ENCODE data around the gene SH3RF3.

SH3RF3 gene

DNA sequence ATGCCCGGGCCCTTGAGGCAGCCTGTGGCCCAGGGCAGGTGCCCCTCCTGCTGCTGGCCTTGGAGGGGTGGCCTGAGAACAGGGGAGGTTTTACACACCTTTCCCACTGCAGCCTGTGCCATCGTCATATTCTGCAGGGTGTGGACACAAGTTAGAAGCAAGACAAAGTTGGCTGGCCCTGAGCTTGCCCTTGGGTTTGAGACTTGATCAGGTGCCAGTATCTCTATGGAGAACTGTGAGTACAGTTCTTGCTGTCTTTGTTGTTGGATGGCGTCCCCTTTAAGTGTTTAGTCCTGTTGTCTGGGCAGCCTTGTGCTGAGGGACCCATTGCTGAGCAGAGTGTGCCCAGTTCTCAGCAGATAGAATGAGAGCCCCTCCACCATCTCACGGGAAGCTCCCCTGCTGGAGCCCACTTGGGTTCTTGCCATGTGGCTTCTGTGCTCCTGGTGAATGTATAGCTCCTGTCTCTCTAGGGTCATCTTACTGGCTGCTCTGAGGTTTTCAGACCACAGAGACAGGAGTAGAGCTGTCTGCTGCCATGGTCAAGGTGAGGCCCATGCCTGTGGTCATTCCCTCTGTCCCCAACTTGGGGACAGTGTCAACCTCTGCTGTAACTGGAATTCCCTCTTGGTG, 115.9 kb downstream of the SH3RF3 start:
- DNase-seq, result no peak

DNA sequence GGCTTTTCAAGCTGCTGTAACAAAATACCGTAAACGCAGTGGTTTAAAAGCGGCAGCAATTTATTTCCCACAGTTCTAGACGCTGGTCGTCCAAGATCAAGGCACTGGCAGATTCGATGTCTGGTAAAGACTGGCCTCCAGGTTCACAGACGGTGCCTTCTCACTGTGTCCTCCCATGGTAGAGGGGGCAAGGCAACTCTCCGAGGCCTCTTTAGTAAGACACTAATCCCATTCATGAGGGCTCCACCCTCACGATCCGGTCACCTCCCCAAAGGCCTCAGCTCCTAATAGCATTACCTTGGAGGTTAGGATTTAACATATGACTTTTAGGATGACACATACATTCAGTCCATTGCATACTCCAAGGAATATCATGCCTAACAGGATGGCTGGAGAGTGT, 117.2 kb downstream of the SH3RF3 start:
- DNase-seq, result no peak

DNA sequence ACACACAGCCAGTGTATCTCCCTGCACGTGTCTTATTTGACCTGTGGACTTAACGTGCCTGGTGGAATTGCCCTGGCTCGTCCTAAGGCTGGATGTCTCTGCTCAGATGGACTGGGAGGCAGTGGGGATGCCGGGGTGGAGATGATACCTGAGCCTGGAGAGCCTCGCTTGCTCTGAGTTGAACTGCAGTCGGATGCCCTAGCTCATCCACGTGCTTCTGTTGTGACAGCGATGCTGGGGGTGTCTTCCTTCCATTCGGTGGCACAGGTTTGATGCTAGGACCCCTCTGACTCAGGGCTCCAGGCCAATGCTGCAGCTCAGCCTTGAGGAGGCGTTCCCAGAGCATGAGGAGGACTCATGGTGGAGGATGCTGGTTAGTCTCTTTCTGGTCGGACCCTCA, 117.6 kb downstream of the SH3RF3 start:
- DNase-seq, result no peak

DNA sequence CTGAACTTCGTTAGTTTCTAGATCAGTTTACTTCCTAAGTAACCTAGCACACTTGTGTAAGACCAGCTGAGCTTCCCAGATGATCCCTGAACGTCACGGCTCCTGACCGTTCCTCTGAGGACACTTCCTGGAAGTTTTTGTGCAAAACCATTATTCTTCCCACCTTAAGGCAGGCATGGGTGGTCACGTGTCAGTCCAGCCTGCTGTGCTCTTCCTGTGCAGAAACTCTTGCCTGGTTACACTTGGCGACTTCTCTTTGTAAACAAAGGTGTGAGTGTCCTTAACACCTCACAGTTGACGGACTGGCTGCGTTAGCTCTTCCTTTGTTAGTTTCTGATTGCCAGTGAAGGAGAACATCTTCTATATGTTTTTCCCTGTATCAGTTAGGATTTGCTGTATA, 118.3 kb downstream of the SH3RF3 start:
- no peak for DNase-seq

DNA sequence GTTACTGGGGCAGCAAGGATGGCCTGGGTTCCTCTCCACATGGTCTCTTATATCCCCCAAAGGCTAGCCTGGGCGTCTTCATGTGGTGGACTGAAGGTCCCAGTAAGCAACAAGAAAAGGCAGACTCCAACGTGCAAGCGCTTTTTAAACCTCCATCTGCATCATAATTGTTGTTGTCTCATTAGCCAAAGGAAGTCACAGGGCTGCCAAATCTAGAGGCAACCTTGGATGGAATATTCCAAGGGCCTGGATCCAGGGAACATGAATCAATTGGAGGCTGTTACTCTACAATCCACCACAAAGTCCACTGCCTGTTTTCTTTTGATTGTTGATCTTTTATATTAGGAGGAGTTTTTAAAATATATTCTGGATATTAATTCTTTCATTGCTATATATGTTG, 118.8 kb downstream of the SH3RF3 start:
- DNase-seq, result no peak

DNA sequence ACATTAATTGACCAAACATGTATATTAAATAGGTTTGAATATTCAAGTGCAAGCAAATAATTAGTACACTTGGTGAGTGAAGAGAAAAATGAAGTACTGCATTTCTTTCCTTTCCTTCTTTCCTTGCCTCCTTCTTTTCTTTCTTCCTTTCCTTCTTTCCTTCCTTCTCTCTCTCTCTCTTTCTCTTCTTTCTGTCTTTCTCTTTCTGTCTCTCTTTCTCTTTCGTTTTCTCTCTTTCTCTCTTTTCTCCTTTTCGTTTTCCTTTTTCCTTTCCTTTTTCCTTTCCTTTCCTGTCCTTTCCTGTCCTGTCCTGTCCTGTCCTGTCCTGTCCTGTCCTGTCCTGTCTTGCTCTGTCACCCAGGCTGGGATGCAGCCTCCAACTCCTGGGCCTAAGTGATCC, 119.6 kb downstream of the SH3RF3 start:
- DNase-seq, result no peak

DNA sequence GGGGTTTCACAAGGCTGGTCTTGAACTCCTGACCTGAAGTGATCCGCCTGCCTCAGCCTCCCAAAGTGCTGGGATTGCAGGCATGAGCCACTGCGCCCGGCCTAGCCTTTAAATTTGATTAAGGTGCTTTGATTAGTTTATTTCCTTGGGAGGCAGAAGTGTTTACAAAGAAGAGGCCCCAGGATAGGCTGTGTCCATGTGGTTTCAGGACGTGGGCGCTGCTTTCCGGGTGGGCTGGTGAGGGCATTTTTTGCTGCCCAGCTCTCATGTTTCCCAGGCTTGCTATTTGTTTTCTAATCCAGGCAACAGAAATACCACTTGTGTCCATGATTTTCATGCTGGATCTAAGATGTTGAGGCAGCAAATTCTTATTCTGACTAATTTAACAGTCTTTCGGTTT, 124.2 kb downstream of the SH3RF3 start:
- no peak for DNase-seq

DNA sequence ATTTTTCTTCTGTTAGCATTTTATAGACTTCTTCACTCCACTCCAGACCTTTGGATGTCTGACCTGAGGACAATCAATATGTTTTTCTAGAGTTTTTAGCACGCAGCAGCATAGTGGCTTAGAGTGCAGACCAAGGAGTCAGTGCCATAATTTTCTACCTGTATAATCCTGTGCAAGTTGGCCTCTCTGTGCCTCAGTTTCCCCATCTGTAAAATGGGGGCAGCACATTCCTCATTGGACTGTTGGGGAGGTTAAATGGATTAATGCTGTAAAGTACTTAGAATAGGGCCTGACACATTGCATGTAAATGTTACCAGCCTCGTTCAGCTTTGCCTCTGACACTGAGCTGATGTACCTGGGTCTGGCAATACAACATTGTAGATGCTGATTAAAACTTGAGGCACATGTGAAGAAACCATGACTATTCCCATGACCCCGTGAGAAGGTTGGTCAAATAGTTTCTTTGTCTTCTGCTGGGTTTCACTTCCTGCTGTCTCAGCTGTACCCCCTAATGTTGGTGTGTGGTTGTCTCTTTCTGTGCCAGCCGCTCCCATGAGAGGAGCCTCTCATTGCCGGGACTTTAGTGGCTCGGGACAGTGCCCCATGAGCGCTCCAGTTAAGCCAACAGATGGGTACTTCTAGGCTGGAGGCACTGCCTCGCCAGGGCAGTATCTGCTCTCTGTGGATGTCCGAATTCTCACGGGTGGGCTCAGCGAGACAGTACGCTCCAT, 125.3 kb downstream of the SH3RF3 start:
- no peak for DNase-seq

DNA sequence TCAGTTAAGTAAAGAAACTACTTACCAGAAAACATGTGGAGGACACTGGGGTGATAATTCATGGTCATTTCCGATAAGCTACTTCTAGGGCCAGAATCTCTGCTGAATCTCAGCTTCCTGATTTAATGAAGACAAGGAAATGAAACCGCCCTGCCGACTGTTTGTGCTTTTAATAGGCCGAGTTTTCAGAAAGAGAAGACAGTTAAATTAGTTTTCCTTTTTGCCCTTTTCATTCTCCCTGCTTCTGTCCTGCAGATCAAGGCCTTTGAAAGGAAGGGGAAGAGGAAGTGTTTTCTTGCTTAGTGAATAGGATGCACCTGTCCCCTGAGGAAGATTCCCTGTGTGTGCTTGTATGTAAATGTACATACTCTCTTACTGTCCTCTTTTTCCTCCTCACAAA, 126.6 kb downstream of the SH3RF3 start:
- no peak for DNase-seq

DNA sequence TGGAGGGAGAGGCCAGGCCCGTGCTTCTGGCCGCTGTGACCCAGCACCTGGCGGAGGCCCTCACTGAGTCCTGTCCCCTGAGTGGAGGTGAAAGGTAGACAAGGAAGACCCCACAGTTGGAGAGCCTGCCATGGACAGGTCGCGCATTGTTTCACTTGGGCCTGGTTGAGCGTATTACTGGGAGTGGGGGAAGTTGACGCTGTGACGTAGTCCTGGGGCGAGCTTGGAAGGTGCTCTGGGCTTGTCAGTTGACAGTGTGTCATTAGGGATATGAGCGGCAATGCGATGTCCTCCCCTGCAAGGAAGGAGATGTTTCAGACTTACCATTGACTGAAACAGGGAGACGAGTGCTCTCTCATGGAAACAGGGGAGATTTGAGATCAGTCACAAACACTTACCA, 127.1 kb downstream of the SH3RF3 start:
- DNase-seq, result no peak

DNA sequence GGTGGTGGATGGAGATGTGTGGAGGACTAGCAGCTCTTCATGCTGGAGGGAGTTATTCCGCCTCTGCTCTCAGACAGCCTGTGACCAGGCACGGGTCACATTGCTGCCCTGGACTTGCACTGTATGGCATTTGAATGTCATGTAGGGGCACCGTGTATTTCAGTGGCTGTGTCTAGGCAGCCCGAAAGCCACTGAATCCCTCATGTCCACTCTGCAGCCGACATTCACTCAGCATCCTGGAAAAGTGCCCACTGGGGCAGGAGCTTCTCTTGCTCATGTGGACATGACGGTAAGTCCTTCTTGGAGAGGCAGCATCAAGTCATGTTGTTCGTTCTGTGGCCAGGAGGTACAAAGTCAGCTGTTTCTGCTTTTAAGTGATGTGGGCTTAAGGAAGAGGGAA, 127.9 kb downstream of the SH3RF3 start:
- DNase-seq, result no peak

DNA sequence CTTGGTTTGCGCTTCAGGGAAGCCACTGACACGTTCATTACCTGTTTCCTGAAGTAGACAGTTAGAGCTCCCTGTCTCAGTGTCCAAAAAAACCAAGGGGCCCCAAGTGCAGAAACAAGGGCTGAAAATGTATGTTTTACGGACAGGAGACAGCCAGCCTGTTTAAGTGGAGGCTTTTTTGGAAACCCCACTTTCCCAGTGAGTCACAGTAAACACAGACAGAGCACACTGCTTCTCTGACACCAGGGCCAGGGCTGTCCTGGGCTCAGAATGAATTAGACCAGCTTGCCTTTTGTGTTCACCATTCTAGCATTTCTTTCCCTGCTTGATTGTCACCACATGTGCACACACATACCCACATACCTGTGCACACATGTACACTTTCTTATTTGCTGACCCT, 128.6 kb downstream of the SH3RF3 start:
- DNase-seq, result no peak

DNA sequence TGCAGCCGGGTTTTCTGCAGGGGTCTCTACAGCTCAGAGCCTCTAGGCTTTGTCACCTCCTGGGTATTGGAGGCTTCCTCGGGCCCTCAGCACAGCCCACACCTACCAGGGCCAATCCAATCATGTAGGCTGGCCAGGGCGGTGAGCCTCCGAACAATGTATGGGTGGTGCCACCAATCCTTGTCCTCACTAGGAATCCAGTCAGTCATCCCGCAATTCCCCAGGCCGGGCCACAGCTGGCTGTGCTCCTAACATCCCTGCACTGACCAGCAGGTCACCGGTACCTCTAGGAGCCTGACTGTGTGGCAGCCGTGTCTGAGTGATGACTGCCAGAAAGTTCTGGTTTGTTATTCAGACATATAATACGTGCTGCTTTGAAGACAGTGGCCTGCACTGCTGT, 129.4 kb downstream of the SH3RF3 start:
- DNase-seq, result no peak

DNA sequence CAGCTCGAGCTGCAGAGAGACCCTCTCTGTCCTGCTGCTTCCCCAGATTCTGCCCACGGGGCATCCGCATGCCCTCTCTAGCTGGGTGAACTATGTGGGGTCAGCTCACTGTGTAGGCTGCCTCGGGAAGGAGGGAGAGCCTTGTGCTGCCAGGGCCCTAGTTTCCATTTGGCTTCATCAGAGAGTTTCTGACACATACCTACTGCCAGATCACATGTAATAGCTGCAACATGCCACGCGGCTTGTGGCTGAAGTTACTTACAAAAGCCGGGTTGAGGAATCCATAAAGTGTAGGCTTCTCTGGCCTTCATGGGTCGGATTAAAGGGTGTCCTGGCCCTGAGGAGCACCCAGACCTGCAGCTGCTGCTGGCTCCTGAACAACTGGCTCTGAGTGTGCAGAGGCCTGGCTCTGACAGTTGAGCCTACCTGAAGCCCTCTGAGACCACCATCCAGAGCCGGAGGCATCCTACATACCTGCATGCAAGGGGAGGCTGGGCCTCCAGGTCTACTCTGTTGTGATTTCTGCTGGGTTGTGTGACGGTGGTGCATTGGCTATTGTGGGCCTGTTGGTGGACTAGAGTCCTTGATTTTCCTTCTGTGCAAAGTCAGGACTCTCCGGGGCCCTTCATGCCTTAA, 130.0 kb downstream of the SH3RF3 start:
- no peak for DNase-seq

DNA sequence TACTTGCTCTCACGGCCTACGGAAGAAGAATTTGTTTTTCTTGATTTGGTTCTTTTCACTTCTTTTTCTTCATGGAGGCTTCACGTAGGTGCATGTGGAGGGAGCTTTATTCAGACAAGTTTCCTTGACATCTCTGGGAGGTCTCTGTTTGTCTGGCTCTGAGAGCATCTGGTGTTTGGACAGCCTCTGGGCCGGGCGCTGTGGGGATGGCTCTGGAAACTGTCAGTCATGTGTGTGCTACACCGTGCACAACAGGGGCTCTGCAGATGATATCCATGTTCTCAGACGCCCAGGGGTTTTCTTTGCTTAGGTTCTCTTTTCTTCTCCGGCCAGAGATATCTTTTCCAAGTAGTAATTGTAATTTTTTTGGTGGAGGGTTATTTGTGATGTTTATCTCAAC, 130.7 kb downstream of the SH3RF3 start:
- DNase-seq, result no peak

DNA sequence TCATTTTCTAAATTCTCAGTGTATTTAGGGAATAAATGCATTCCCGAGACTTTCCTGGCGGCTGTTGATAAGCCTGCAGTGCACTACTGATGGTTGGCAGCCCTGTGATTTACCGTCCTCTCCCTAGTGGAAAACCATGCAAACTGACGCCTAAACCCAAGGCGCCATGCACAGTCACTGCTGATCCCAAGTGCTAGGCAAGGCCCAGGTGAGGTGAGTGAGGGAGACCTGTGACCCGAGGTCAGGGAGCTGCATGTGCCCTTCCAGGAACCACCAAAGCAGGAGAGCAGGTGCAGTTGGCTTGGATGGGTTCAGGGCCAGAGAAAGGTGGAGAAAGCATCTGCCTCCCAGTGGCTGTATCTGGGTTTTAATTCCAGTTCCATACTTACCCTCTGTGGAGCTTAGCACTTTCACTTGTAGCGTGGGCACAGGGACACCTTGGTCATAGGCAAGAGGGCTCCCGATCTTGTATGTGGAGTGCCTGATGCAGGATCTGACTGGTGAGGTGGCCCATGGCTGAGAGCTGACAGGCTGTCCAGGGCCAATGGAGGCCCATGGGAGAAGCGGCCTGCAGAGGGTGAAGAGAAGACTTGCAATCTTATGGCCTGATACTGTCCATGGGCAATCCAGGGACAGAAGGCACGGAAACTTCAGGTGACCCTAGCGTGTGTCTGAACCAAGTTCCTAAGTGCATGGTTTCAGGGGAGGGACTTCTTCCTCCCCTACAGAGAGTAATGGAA, 131.3 kb downstream of the SH3RF3 start:
- no peak for DNase-seq

DNA sequence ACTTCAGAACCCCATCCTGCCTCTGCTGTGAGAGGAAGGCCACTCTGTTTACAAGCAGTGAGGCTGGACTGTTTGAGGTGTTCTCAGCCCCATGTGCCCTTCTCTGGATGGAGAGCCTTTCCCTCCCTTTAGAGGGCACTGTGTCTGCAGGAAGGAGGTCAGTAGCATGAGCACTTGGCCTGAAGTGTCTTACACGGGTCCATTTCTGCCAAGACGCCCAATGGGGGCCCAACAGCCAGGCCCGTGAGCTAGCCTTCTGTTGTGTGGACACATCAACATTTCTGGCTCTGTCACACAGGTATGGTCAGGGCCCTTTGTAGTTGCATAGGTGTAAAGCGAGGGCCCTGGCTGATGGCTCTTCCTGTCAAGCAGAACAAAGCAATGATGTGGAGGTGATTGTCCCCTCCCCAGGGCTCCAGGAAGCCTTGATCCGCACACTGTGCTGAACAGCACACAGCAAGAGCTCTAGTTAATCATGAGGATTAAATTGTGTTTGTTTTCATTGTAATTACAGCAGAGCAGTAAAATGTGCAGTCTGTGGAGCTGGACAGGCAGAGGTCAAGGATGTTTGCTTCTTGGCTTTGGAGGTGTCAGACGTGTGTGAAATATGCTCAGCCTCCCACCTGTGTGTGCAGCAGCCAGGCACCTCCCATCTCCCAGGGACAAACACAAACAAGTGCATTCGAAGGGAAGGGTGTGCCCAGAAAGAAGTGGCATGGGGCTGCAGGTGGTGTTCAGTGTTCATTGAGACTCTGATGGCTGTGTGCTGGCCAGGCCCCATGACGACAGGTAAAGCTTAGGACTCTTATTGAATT, 132.1 kb downstream of the SH3RF3 start:
- DNase-seq, result peak in 1 of 2 experiments; percentile 37

DNA sequence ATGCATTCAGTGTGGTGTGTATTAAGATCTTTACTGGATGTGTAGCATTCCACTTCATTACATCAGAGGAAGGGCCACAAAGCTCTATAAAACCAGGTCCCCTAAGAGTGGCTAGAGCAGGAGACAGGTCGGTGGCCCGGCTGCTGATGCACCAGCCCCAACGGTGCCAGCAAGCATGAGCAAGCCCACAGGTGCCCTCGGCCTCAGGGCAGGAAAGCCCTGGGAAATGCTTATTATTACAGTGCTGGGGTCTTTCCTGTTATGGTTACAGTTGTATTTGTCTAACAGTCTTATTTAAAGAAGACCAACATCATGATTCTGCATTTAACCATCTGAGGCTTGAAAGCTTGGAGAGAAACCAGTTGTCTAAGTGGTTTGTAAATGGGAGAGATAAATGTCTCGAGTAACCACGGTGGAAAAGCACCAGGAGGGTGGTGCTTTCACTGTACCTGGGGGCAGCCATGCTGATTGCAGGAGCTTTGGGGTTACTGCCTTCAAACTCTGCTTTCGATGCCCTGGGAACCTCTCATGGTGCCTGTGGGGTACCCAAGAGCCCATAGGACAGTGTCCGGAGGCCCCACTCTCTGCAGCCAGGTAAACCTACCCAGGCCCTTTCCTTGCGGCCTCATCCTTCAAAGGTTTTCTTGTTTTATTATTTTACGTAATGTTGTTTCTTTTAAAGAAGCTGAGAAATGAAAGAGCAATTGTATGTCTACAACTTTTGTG, 133.1 kb downstream of the SH3RF3 start:
- no peak for DNase-seq

DNA sequence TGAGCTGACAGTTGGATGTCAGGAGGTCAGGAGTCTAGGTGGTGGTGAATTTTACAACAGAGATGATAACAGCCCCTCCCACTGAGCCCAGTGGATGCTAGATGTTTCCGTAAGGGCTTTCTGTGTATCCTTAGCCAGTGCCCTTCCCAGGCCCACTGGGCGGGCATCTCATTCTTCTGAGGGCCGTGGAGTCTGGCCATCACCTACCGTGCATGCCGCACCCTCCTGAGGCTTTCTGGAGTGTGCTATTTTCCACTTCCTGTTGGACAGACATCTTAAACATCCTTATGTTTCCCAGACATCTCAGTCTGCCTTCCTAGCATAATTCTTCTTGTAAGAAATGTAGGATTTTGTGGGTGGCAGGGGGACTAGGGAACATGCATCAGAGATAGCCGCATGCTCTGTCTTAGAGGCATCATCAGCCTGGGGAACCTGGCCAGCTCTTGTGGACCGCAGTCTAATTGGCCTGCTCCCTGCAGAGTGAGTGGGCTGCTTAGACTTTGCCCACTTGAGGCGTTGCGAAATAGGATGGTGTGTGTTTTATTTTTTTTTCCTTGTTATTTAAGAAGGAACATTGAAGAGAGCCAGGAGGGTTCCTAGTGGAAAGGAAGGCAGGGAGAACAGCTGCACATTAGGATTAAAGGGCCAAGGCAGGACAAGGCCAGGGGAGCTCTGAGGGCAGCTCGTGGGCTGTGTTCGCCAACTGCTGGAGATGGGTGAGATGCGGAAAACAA, 135.8 kb downstream of the SH3RF3 start:
- peak in 1 of 2 experiments; percentile 50 for DNase-seq

DNA sequence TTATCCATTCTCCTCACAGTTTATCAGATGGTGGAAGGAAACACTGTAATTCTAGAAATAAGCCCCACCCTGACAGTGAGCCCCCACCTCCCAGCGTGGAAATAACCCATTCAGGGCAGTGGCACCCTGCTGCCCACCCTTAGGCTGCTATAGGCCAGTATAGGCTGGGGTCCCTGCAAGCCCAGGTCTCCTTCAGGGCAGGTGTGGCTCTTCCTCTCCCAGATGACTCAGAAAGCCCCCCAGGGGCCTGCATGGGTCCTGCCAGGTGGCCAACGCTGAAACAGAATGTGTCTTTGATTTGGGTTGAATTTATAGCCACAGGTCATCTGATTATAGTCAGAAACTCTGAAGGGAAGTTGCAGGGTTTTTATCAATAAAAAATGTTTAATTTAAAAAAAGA, 136.4 kb downstream of the SH3RF3 start:
- no peak for DNase-seq

DNA sequence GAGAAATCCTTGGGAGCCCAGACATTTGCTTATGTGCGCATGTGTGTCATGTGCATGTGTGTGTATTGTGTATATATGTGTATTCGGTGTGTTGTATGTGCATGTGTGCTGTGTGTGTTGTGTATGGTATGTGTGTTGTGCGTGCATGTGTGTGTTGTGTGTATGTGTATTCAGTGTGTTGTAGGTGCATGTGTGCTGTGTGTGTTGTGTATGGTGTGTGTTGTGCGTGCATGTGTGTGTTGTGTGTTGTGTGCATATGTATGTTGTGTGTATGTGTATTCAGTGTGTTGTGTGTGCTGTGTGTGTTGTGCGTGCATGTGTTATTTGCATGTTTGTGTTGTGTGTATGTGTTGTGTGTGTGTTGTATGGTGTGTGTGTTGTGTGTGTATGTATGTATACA, 136.9 kb downstream of the SH3RF3 start:
- DNase-seq, result no peak

Data from NCI-H524 (cell line).